ENCODE measurements around the gene LRRC4C.

The LRRC4C gene

GRCh38 chr11:40099426-40100161, 1359.9 kb downstream of the LRRC4C start:
- TF ChIP-seq CTCF (IDR thresholded peaks at IDR 0.05) = no peak

GRCh38 chr11:40095446-40095845, 1364.0 kb downstream of the LRRC4C start:
- TF ChIP-seq CTCF (IDR thresholded peaks at IDR 0.05) = no peak

DNA sequence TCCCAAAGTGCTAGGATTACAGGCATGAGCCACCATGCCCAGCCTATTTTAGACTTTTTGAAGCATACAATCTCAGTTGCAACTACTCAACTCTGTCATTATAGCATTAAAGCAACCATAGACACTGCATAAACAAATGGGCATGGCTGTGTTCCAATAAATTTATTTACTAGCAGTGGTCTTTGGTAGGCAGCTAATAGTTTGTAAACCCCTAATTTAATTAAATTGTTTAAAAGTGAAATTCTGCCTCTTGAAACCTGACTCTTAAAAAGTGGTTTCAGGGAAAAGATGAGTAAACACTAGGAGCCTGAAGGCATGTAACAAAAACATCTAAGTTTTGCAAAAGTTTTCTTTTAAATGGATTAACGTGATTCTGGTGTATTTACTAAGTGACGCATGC, 1364.5 kb downstream of the LRRC4C start:
- TF ChIP-seq CTCF (IDR thresholded peaks at IDR 0.05) = no peak

- no peak for TF ChIP-seq CTCF (IDR thresholded peaks at IDR 0.05)
Measured at GRCh38 chr11:40080434-40080833, 1379.0 kb downstream of the LRRC4C start.
